Caco-2 (cell line): ENCODE measurements around the gene RALGPS2. TPM values are rescaled to one million over a fixed set of nuclear protein-coding genes. Genes with fewer than 3 reads are reported as not detected.

Experiments
- BruUV-seq: library from RNA; stranded (reverse); fragments of 400-500 nt; replicated peaks from 2 replicates; lab custom pipeline; 2021; lab: Mats Ljungman, UMichigan
- CTCF ChIA-PET: fragments of 300-600 bp; sonication (Branson Sonifier 250); formaldehyde crosslinking; loops from one replicate; lab custom pipeline; 2022; ENCODE audit warnings: antibody characterized with exemption; lab: Charles Lee
- POLR2A ChIA-PET: fragments of 300-600 bp; sonication (Branson Sonifier 250); formaldehyde crosslinking; loops from one replicate; lab custom pipeline; 2022; ENCODE audit warnings: antibody characterized with exemption; lab: Charles Lee
- DNase-seq, 2 experiments: peaks; one replicate each; pipeline versions ENCODE4 v3.0.0 to v3.0.0-alpha.2; 2020 to 2022
- H3K27me3 ChIP-seq: replicated peaks from 2 replicates; pipeline ENCODE4 v1.6.0; 2011; ENCODE audit warnings: low read length; ENCODE audit not compliant: control insufficient read depth, insufficient read depth
- H3K36me3 ChIP-seq: 2 replicates; pipeline ENCODE4 v1.5.1; 2011; ENCODE audit warnings: low read length; ENCODE audit not compliant: control insufficient read depth, insufficient read depth
- H3K4me1 ChIP-seq: fragments of 250-450 bp; sonication (Bioruptor Pico); 2 replicates; pipeline ENCODE4 v1.5.1; 2020; ENCODE audit warnings: mild to moderate bottlenecking
- H3K4me3 ChIP-seq: 2 replicates; pipeline ENCODE4 v1.5.1; 2011; ENCODE audit warnings: low read depth, mild to moderate bottlenecking, control low read depth, low read length
- H3K9me3 ChIP-seq: fragments of 250-450 bp; sonication (Bioruptor Pico); 2 replicates; pipeline ENCODE4 v1.5.1; 2020; ENCODE audit warnings: mild to moderate bottlenecking, moderate library complexity
- H3K27ac Mint-ChIP-seq: one replicate; pipeline ENCODE4 v1.8.0; 2022; ENCODE audit warnings: mixed read lengths; ENCODE audit not compliant: unreplicated experiment
- H3K27me3 Mint-ChIP-seq: one replicate; pipeline ENCODE4 v1.8.0; 2022; ENCODE audit warnings: mixed read lengths; ENCODE audit not compliant: insufficient read depth, unreplicated experiment
- H3K36me3 Mint-ChIP-seq: one replicate; pipeline ENCODE4 v1.8.0; 2022; ENCODE audit warnings: mild to moderate bottlenecking, mixed read lengths; ENCODE audit not compliant: insufficient read depth, unreplicated experiment
- H3K4me1 Mint-ChIP-seq: one replicate; pipeline ENCODE4 v1.8.0; 2022; ENCODE audit warnings: low read depth, mixed read lengths; ENCODE audit not compliant: unreplicated experiment
- H3K4me3 Mint-ChIP-seq: one replicate; pipeline ENCODE4 v1.8.0; 2022; ENCODE audit warnings: mild to moderate bottlenecking, moderate library complexity, mixed read lengths; ENCODE audit not compliant: unreplicated experiment
- H3K9me3 Mint-ChIP-seq: one replicate; pipeline ENCODE4 v1.8.0; 2022; ENCODE audit warnings: mixed read lengths; ENCODE audit not compliant: unreplicated experiment
- intact Hi-C: fragments of 100-400 bp; cut with micrococcal nuclease; formaldehyde crosslinking; loops from one replicate; pipeline ENCODE4 v1.10.0; 2022; ENCODE audit not compliant: unreplicated experiment
- total RNA-seq: library from RNA; stranded (reverse); gene quantifications from 2 replicates; pipeline ENCODE4 v1.2.3, GENCODE V29; 2022
- TF ChIP-seq, protein P1 (sequence below), 2 experiments: fragments of 200-600 bp in 1 of 2; IDR thresholded peaks; 1 replicate in 1 of 2; 2 replicates in 1 of 2; pipeline versions ENCODE4 v1.5.1 to v1.8.0; 2011 to 2022; ENCODE audit warnings: antibody characterized with exemption in 1 of 2, control low read depth in 1 of 2, inconsistent platforms in 1 of 2, low read depth in 1 of 2, low read length in 1 of 2, mild to moderate bottlenecking in 1 of 2, moderate library complexity in 1 of 2; ENCODE audit not compliant: insufficient read depth in 1 of 2, severe bottlenecking in 1 of 2, unreplicated experiment in 1 of 2

Gene RALGPS2
- total RNA-seq, 1 experiment from 2014 or later = 26.1 TPM

DNA sequence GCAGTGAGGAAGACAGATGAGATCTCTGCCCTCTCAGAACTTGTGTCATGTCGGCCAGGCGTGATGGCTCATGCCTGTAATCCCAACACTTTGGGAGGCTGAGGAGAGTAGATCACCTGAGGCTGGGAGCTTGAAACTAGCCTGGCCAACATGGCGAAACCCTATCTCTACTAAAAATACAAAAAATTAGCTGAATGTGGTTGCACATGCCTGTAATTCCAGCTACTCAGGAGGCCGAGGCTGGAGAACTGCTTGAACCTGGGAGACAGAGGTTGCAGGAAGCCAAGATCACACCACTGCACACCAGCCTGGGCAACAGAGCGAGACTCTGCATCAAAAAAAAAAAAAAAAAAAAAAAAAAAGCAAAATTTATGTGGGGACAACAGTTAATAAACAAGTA is 40.9 kb upstream of the RALGPS2 start:
- Histone ChIP-seq H3K9me3 (no peaks in the 10 kb centered on the region), H3K4me3 (no peak overlapping the region), H3K27me3 (no peaks in the 10 kb centered on the region), H3K4me1 (peaks cover 8% of the 10 kb centered on the region), H3K36me3 (no peaks in the 10 kb centered on the region)
- no peak overlapping the region for H3K4me3 Mint-ChIP-seq
- DNase-seq = no peak
- ChIA-PET POLR2A (no interaction called here), CTCF (no interaction called here)
- H3K27me3 Mint-ChIP-seq = no peaks in the 10 kb centered on the region
- H3K36me3 Mint-ChIP-seq = no peaks in the 10 kb centered on the region
- no peak overlapping the region for H3K27ac Mint-ChIP-seq
- intact Hi-C loops = no loop called here
- TF ChIP-seq, protein P1, sequence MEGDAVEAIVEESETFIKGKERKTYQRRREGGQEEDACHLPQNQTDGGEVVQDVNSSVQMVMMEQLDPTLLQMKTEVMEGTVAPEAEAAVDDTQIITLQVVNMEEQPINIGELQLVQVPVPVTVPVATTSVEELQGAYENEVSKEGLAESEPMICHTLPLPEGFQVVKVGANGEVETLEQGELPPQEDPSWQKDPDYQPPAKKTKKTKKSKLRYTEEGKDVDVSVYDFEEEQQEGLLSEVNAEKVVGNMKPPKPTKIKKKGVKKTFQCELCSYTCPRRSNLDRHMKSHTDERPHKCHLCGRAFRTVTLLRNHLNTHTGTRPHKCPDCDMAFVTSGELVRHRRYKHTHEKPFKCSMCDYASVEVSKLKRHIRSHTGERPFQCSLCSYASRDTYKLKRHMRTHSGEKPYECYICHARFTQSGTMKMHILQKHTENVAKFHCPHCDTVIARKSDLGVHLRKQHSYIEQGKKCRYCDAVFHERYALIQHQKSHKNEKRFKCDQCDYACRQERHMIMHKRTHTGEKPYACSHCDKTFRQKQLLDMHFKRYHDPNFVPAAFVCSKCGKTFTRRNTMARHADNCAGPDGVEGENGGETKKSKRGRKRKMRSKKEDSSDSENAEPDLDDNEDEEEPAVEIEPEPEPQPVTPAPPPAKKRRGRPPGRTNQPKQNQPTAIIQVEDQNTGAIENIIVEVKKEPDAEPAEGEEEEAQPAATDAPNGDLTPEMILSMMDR (IDR thresholded peaks at IDR 0.05; ENCODE audit: insufficient read depth in 1 of 2, low read depth in 1 of 2, low read length in 1 of 2, severe bottlenecking in 1 of 2, unreplicated experiment in 1 of 2) = no peak
- no peaks in the 10 kb centered on the region for H3K9me3 Mint-ChIP-seq
- BruUV-seq = no TSS peak
- peaks cover 6% of the 10 kb centered on the region for H3K4me1 Mint-ChIP-seq

DNA sequence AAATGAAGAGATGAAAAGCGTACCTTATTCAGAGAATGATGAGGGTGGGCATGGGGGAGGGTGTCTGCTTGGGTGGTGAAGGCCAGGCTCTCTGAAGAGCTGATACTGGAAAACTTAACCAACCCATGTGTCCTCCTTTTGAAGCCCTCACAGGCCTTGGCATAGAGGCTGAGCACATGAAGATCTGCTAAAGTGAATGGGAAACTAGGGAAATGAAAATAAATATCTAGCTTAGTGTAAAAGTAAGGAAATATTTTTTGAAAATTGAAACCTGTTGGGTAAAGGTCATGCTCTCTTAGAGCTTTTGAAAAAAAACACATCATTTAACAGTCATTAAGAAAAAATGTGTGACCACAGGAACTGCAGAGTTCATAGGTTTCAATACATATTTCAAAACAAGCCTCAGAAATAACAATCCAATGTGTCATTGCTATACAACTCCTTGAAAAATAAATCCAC is 40.5 kb upstream of the RALGPS2 start:
- CTCF ChIA-PET = no interaction called here
- no peaks in the 10 kb centered on the region for H3K9me3 Mint-ChIP-seq
- POLR2A ChIA-PET = no interaction called here

DNA sequence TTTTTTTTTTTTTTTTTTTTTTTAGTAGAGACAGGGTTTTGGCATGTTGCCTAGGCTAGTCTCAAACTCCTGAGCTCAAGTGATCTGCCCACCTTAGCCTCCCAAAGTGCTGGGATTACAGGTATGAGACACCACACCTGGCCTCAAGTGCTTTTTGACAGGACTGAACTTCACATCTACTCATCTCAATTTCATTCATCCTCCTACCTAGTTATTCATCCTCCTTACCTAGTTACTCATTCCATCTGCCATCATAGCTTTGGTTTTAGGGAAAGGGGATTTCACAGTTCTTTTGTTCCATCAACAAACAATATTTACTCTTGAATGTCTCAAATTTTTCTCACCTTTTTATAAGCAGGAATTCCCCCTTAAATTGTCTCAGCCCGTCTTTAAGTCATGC is 38.6 kb upstream of the RALGPS2 start:
- ChIA-PET CTCF (no interaction called here), POLR2A (no interaction called here)
- TF ChIP-seq, protein P1 (IDR thresholded peaks at IDR 0.05; ENCODE audit: insufficient read depth in 1 of 2, low read depth in 1 of 2, low read length in 1 of 2, severe bottlenecking in 1 of 2, unreplicated experiment in 1 of 2) = no peak

More for the DNA sequence above, 40.5 kb upstream of the RALGPS2 start:
- no peaks in the 10 kb centered on the region for H3K9me3 ChIP-seq
- peaks cover 8% of the 10 kb centered on the region for H3K4me1 ChIP-seq
- no peak overlapping the region for H3K4me3 ChIP-seq
- intact Hi-C loops = no loop called here
- Mint-ChIP-seq H3K27me3 (no peaks in the 10 kb centered on the region), H3K36me3 (no peaks in the 10 kb centered on the region), H3K4me3 (no peak overlapping the region), H3K4me1 (peaks cover 6% of the 10 kb centered on the region), H3K27ac (no peak overlapping the region)
- no peak for DNase-seq
- no TSS peak for BruUV-seq
- TF ChIP-seq, protein P1 (IDR thresholded peaks at IDR 0.05; ENCODE audit: insufficient read depth in 1 of 2, low read depth in 1 of 2, low read length in 1 of 2, severe bottlenecking in 1 of 2, unreplicated experiment in 1 of 2) = no peak
- no peaks in the 10 kb centered on the region for H3K36me3 ChIP-seq
- no peaks in the 10 kb centered on the region; the same call in 1 of the 2 replicates for H3K27me3 ChIP-seq

More for the DNA sequence above, 38.6 kb upstream of the RALGPS2 start:
- H3K27ac Mint-ChIP-seq = no peak overlapping the region
- H3K27me3 Mint-ChIP-seq = no peaks in the 10 kb centered on the region
- DNase-seq = no peak
- H3K9me3 ChIP-seq = no peaks in the 10 kb centered on the region
- H3K36me3 ChIP-seq = no peaks in the 10 kb centered on the region
- no peaks in the 10 kb centered on the region for H3K9me3 Mint-ChIP-seq
- no peak overlapping the region for H3K4me3 Mint-ChIP-seq
- BruUV-seq = no TSS peak
- no peaks in the 10 kb centered on the region for H3K36me3 Mint-ChIP-seq
- intact Hi-C loops = no loop called here
- peaks cover 6% of the 10 kb centered on the region for H3K4me1 Mint-ChIP-seq
- peaks cover 8% of the 10 kb centered on the region for H3K4me1 ChIP-seq
- no peak overlapping the region for H3K4me3 ChIP-seq
- H3K27me3 ChIP-seq = no peaks in the 10 kb centered on the region; the same call in 1 of the 2 replicates
